GM21367 (cell line): ENCODE data around the gene PSME3.
"Not testable (repeated sequence)": the region's sequence is repeated elsewhere in the genome, so short reads cannot be mapped to it uniquely, and the experiment has no call there.

Experiments used
- ATAC-seq: cut with Tn5 transposase; IDR thresholded peaks from one replicate; pipeline ENCODE4 v1.9.1; 2021; ENCODE audit not compliant: unreplicated experiment

PSME3 gene

DNA sequence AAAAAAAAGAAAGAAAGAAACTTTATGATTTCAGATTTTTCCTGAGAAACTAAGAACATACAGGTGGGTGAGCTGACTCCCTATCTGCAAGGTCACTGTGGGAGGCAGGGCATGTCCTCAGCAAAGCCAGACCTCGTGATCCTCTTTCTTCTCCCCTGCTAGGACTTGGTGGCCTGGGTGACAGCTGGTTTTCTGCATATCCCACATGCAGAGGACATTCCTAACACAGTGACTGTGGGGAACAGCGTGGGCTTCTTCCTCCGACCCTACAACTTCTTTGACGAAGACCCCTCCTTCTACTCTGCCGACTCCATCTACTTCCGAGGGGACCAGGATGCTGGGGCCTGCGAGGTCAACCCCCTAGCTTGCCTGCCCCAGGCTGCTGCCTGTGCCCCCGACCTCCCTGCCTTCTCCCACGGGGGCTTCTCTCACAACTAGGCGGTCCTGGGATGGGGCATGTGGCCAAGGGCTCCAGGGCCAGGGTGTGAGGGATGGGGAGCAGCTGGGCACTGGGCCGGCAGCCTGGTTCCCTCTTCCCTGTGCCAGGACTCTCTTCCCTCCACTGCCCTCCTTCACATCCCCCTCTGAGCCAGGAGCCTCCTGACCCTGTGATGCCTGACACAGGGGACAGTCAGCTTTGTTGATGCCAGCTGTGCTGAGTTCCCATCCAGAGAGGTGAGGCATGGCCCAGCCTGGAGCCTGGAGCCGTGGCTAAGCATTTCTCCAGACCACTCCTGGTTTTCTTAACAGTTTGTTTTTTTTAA, 40.9 kb downstream of the PSME3 start:
- not testable (repeated sequence) for ATAC-seq

DNA sequence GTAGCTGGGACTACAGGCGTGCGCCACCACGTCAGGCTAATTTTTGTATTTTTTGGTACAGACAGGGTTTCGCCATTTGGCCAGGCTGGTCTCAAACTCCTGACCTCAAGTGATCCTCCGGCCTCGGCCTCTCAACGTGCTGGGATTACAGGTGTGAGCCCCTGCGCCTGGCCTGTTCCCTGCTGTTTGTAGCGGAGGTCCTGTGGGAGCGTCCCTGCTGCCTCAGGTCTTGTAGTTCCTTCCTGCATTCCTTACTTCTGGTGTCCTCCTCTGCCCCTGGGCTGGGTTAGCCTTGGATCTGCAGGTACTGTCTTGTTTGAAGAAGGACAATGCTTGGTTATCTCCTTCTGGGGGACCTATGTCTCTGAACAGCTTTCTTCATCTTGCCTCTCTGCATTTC, 43.8 kb downstream of the PSME3 start:
- ATAC-seq, result no peak

DNA sequence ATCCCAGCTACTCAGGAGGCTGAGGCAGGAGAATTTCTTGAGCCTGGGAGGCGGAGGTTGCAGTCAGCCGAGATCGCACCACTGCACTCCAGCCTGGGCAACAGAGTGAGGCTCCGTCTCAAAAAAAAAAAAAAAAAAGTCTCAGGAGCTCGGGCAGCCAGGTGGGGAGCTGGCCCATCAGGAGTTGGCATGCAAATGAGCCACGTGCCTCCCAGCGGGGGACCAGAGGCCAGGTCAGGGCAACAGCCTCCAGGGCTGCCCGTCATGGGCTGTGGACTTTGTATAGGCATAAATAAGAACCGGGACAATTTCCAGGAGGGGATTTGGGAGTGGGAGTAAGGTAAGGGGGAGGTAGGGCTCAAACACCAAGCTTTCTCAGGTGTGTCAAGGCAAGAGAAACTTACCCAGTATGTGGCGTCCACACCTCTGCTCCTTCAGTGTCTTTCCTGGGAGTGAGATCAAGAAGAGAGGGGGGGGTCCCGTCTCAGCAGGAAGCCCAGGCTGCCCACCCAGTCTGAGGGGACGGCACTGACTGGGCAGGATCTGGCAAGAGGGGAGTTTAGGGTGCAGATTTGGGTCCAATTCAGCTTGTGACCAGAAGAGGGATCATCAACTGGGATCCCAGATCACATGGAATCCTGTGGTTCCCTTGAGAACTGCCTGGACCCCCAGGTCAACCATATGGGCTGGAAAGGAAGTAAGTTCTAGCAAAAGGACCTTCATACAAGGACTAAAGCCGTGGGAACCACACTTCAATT, 45.1 kb downstream of the PSME3 start:
- no peak for ATAC-seq

DNA sequence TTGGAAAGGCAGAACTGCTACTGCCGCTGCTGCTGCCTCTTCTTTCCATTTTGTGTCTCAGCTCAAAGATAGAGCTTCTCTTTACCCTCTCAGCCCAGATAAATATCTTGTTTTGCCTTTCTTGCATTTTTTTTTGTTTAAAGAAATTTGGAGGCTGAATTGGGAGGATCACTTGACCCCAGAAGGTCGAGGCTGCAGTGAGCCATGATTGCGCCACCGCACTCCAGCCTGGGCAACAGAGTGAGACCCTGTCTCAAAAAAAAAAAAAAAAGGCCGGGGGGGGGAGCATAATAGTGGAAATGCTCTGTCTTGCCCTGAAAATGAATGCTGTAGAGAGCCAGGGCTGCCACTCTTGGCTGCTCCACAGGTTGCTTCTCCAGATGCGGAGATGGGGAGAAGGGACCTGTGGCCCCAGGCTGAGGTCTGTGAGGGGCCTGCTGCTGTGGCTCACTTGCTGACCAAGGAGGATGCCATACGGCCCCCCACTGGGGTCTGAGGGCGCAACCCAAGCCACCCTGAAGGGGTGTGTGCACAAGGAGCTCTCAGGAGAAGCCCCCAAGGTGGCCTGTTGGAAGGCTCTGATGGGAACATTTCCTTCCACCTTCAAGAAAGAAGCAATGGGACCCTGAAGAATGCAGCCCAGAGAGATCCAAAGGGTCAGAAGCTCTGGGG, 45.9 kb downstream of the PSME3 start:
- no peak for ATAC-seq

DNA sequence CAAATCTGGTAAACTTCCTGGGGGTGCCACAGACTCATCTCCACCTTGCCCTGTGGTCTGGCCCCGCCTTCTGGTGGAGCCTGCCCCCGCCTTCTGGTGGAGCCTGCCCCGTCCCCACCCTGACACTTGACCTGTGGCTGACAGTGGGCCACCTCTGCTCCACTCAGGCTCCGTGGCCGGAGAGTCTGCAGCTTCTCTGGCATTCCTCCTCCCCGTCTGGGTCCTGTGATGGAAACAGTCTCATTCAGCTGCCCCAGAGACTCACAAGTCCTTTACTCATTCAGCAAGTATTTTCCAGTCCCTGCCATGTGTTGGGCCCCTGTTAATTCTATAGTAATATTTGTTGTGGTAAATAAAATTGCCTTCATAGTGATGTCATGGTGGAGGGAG, 46.4 kb downstream of the PSME3 start:
- ATAC-seq, result no peak

DNA sequence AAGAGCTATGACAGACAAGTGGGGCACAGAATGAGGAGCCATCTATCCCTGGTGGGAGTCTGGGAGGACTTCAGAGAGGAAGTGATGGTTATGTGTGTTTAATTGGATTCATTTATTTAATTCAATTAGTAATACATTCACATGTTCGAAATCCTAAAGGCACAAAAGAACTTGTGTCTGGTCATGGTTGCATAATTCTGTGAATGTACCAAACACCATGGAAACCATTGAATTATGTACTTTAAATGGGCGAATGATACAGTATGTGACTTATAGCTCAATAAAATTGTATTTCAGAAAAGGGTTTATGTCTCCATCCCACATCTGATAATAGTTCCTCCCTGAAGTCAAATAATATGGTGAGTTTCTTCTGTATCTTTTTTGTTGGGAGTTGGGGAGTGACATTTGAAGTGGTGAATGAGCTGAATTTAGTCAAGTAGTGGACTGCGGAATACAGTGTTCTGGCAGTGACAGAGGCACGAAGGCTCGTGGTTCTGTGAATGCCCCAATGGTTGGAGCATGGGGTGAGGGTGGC, 47.6 kb downstream of the PSME3 start:
- ATAC-seq, result no peak

DNA sequence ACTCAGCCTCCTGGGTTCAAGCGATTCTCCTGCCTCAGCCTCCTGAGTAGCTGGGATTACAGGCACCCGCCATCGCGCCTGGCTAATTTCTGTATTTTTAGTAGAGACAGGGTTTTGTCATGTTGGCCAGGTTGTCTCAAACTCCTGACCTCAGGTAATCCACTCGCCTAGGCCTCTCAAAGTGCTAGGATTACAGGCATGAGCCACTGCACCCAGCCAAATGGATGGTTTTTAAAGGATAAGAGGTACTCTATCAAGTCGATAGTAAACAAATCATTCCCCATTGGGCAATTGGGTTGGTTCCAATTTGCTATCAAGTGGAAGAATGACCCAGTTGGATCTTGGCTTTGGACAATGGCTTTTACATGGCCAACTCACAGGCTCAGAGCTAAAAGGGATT, 48.5 kb downstream of the PSME3 start:
- ATAC-seq, result not testable (repeated sequence)

DNA sequence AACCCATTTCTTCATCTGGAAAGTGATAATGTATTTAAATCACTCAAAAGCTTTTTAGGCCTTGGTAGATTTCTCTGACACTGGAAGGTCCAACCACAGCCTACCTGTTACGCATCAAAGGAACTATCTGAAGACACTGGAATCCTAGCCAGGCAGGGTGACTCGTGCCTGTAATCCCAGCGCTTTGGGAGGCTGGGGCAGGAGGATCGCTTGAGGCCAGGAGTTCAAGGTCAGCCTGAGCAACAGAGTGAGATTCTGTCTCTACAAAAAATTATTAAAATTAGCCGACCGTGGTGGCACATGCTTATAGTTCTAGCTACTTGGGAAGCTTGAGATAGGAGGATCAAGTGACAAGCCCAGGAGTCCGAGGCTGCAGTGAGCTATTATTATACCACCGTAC, 49.0 kb downstream of the PSME3 start:
- ATAC-seq, result no peak

DNA sequence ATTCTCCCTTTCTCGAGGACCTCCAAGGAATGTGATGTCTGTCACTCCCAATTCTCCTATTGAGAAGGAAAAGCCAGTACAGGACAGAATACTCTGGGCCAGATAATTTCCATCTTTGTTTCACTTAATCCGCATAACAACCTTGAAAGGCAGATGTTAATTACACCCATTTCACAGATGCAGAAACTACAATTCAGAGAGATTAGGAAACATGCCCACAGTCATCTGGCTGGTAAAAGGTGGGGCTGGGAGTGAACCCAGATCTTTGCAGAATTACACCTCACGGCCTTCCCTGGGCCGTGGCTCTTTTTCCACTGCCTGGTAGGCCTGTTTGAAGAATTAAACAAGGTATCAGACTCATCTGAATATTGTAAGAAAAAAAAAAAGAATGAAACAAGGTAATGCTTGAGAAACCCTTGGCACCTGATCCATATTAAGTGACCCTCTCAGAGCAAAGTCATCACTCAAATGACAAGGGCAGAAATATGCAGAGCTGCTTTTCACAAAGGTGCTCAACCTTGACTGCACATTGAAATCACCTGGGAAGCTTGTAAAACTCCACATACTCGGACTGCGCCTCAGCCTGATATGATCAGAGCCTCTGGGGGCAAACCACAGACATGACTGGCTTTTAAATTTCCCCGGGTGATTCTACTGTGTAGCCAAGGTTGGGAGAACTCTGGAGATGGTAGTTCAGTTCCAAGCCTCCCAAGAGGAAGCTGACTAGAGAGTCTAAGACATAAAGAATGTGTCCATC, 50.8 kb downstream of the PSME3 start:
- no peak for ATAC-seq

DNA sequence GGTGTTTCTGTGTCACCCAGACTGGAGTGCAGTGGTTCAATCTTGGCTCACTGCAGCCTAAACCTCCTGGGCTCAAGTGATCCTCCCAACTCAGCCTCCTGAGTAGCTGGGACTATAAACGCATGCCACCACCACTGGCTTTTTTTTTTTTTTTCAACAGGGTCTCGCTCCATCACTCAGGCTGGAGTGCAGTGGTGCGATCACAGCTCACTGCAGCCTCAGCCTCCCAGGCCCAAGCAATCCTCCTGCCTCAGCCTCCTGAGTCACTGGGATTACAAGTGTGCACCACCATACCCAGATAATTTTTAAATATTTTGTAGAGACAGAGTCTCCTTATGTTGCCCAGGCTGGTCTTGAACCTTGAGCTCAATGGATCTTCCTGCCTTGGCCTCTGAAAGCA, 52.6 kb downstream of the PSME3 start:
- ATAC-seq, result not testable (repeated sequence)

DNA sequence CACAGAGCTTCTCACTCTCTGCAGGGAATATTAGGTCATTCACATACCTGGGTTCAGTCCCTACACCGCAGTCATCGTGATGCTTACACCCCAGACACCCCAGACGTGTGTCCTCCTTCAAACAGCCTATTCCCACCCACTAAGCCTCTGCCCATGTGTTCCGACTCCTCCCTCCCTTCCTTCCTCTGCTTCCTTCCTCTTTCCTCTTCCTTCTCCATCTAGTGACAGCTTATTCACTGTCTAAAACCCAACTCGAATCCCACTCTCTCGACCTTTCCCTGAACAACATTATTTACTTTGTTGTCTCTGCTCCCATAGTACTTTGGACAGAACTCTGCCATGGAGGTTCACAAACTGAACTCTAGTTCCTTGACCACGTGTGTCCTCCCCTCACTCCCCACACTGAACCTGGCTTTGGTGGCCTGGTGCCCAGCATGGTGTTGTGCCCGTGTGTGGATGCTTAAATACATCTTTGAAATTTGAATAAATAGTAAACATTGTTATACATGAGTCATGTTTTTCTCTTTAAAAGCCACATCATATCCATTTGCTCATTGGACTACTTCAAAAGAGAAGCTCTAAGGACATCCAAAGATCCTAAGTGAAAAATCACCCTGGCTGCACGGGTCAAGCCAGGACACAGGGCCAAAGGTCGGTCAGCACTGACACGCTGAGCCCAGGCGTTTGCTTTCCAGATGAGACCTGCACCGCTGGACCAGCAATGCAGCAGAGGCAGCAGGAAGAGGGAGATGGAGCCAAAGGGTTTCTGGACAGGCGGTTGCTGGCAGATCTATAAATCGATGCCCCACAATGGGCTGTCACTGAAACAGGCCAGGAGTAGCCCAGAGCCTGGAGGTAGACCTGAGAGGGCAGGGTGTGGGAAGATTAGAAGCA, 53.3 kb downstream of the PSME3 start:
- ATAC-seq, result no peak

DNA sequence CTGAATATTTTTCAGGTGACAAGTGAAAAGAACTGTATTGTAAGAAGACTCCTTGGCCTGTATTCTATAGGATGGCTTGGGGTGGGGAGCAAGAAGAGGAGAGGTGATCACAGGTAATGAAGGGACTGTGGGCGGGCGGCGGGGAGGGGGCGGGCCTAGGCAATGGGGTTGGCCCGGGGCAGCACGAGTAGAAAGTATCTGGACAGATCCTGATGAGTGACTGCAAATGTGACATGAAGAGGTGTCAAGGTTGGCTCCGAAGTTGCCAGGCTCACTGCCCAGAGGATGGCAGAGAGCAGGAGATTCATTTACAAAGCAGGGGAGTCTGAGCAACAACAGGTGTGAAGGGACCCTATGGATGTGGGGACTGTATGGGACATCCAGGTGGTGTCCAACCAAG, 56.6 kb downstream of the PSME3 start:
- ATAC-seq, result no peak

DNA sequence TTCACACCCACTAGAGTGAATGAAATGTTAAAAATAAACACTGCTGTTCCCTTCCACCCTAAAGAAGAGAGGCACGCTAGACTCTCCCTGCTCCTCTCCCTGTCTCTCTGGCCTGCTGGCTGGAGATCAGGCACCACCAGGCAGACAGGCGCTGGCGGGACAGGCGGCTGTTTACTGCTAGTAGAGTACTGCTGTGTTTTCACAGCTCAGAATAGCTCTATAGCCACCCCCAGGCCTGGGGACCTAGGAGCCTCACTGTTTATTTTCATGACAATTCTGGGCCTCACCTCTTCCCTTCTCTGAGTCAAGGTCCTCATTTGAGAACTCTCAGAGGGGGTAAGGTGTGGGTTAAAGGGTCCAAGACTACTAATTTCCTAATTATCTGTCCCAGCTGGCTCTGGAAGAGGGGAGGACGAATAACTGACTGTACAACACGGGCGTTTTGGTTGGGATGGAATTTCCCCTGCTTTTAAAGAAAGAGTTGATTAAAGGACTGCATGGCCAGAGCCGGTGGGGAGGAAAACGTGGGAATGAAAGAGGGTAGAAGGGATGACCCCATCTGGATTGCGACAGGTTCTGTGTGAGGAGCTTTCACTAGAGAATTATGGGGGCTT, 58.4 kb downstream of the PSME3 start:
- no peak for ATAC-seq

DNA sequence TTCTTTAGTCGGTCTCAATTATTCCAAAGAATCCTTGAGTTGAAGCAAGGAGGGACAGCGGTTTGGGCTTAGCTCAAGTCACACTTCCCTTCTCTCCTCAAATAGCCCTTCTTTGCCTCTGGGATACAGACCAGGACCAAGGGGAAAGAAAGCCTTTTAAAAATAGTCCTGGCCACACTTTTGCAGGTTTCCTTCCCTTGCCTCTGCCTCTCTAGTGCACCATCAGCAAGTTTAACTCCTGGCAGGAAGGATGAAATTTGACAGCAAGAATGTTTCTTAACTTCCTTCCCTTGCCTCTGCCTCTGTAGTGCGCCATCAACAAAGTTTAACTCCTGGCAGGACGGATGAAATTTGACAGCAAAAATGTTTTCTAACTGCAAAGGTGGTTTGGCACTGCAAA, 60.2 kb downstream of the PSME3 start:
- no peak for ATAC-seq
